ENCODE results near the gene FAM78B. TPM values are rescaled to one million over a fixed set of nuclear protein-coding genes. Genes with fewer than 3 reads are reported as not detected.

FAM78B gene
- total RNA-seq, 1 donor from 2014 or later: 1.7 TPM

Small RNA genes within 50 kb of the gene (microRNA-seq; reads per million reads assigned to microRNA genes)
- gene MIR921 (ENCODE audit: borderline number of aligned reads): not detected

All from mesenteric fat pad (tissue), 1 donor.